Endothelial cell of umbilical vein (primary cell): Measurements from ENCODE around the gene CFL1. TPM values are rescaled to one million over a fixed set of nuclear protein-coding genes. Genes with fewer than 3 reads are reported as not detected.

ENCODE experiments used
- BruUV-seq: library from RNA; stranded (reverse); fragments of 400-500 nt; replicated peaks from 2 replicates; lab custom pipeline; 2021; lab: Mats Ljungman, UMichigan
- CTCF ChIA-PET: fragments of 300-600, 350-600 bp; sonication (Branson Sonifier 250); formaldehyde crosslinking; loops from one replicate; lab custom pipeline; 2021; ENCODE audit warnings: antibody characterized with exemption, inconsistent platforms; lab: Charles Lee
- POLR2A ChIA-PET: fragments of 300-600, 350-600 bp; sonication (Branson Sonifier 250); formaldehyde crosslinking; loops from one replicate; lab custom pipeline; 2021; ENCODE audit warnings: antibody characterized with exemption, inconsistent platforms; lab: Charles Lee
- DNase-seq: peaks from one replicate; pipeline ENCODE4 v3.0.0-alpha.2; 2011; ENCODE audit warnings: low read depth, low spot score
- FAIRE-seq: peaks from 2 replicates; lab custom pipeline; 2011; peaks lifted over from hg19 to GRCh38; lab: Jason Lieb, UNC
- H2AFZ ChIP-seq: 2 replicates; pipeline ENCODE4 v1.6.0; 2012; ENCODE audit warnings: low read depth, low read length, control low read depth, inconsistent platforms
- H3K27ac ChIP-seq: 2 replicates; pipeline ENCODE4 v1.5.1; 2011; ENCODE audit warnings: low read depth, mild to moderate bottlenecking, control low read depth, low read length, moderate library complexity; ENCODE audit not compliant: insufficient read depth
- H3K27me3 ChIP-seq, 2 experiments: 2 replicates each; pipeline versions ENCODE4 v1.6.0 to v1.6.1; 2011; ENCODE audit warnings: low read length in 2 of 2, mixed read lengths in 1 of 2; ENCODE audit not compliant: control insufficient read depth in 2 of 2, insufficient read depth in 2 of 2
- H3K36me3 ChIP-seq, 2 experiments: 2 replicates in 1 of 2; 3 replicates in 1 of 2; pipeline ENCODE4 v1.5.1; 2011; ENCODE audit warnings: low read length in 2 of 2, mild to moderate bottlenecking in 1 of 2, moderate library complexity in 1 of 2; ENCODE audit not compliant: control insufficient read depth in 2 of 2, insufficient read depth in 2 of 2; ENCODE audit errors: extremely low read depth in 1 of 2
- H3K4me1 ChIP-seq: 3 replicates; pipeline ENCODE4 v1.5.1; 2011; ENCODE audit warnings: mild to moderate bottlenecking, low read length; ENCODE audit not compliant: control insufficient read depth, insufficient read depth; ENCODE audit errors: extremely low read depth
- H3K4me2 ChIP-seq: 2 replicates; pipeline ENCODE4 v1.6.1; 2011; ENCODE audit warnings: low read length, control low read depth, mixed read lengths; ENCODE audit not compliant: insufficient read depth
- H3K4me3 ChIP-seq, 3 experiments: fragments of 200-600 bp in 1 of 3; sonication (generic), shearing (Covaris generic) in 1 of 3; replicated peaks in 1 of 3; 2 replicates each; pipeline ENCODE4 v1.5.1; 2011 to 2016; ENCODE audit warnings: control low read depth in 3 of 3, low read length in 3 of 3, mild to moderate bottlenecking in 2 of 3, inconsistent platforms in 1 of 3, low read depth in 1 of 3, moderate library complexity in 1 of 3; ENCODE audit not compliant: insufficient read depth in 1 of 3
- H3K79me2 ChIP-seq: 2 replicates; pipeline ENCODE4 v1.6.0; 2012; ENCODE audit warnings: low read length, inconsistent platforms; ENCODE audit not compliant: control insufficient read depth, insufficient read depth
- H3K9ac ChIP-seq: replicated peaks from 2 replicates; pipeline ENCODE3; 2011; ENCODE audit warnings: low read length, control low read depth; ENCODE audit not compliant: insufficient read depth; ENCODE audit errors: extremely low read depth
- H3K9me1 ChIP-seq: replicated peaks from 3 replicates; pipeline ENCODE4 v1.6.0; 2011; ENCODE audit warnings: mild to moderate bottlenecking, low read length; ENCODE audit not compliant: control insufficient read depth, insufficient read depth; ENCODE audit errors: extremely low read depth
- H3K9me3 ChIP-seq: replicated peaks from 2 replicates; pipeline ENCODE4 v1.5.1; 2012; ENCODE audit warnings: low read length, inconsistent platforms; ENCODE audit not compliant: control insufficient read depth, insufficient read depth
- H4K20me1 ChIP-seq: replicated peaks from 2 replicates; pipeline ENCODE3; 2011; ENCODE audit warnings: mild to moderate bottlenecking, low read length; ENCODE audit not compliant: control insufficient read depth, insufficient read depth; ENCODE audit errors: extremely low read depth
- CTCF ChIP-seq, 2 donors: IDR thresholded peaks; 1 replicate in 1 of 2; 2 replicates in 1 of 2; pipeline ENCODE4 v1.5.1; 2011; ENCODE audit warnings: low read length in 2 of 2, mild to moderate bottlenecking in 2 of 2, moderate library complexity in 2 of 2, control low read depth in 1 of 2, inconsistent platforms in 1 of 2, low read depth in 1 of 2; ENCODE audit not compliant: insufficient read depth in 1 of 2; ENCODE audit errors: extremely low read depth in 1 of 2
- EZH2 ChIP-seq: IDR thresholded peaks from 2 replicates; pipeline ENCODE4 v1.6.1; 2012; ENCODE audit warnings: borderline replicate concordance, low read depth, mild to moderate bottlenecking, moderate library complexity, low read length, inconsistent platforms; ENCODE audit not compliant: severe bottlenecking
- FOS ChIP-seq: IDR thresholded peaks from 2 replicates; pipeline ENCODE4 v1.6.1; 2011; ENCODE audit warnings: mild to moderate bottlenecking, low read length, moderate library complexity, borderline replicate concordance; ENCODE audit not compliant: insufficient read depth
- GATA2 ChIP-seq: IDR thresholded peaks from 2 replicates; pipeline ENCODE4 v1.7.0; 2011; ENCODE audit warnings: low read depth, mild to moderate bottlenecking, moderate library complexity, mixed read lengths, low read length; ENCODE audit not compliant: insufficient read length, insufficient read depth
- JUN ChIP-seq: IDR thresholded peaks from 2 replicates; pipeline ENCODE4 v1.6.1; 2011; ENCODE audit warnings: borderline replicate concordance, low read depth; ENCODE audit not compliant: insufficient read length, insufficient read depth
- MAX ChIP-seq: IDR thresholded peaks from 2 replicates; pipeline ENCODE4 v1.6.1; 2011; ENCODE audit not compliant: insufficient read depth, insufficient read length
- MYC ChIP-seq: IDR thresholded peaks from one replicate; pipeline ENCODE4 v1.6.1; 2011; ENCODE audit warnings: mild to moderate bottlenecking, low read depth, low read length
- POLR2A ChIP-seq: IDR thresholded peaks from 2 replicates; pipeline ENCODE4 v1.6.1; 2012; ENCODE audit warnings: low read depth, mild to moderate bottlenecking, control low read depth, low read length
- POLR2AphosphoS5 ChIP-seq: IDR thresholded peaks from 2 replicates; pipeline ENCODE4 v1.6.1; 2012; ENCODE audit warnings: low read depth, mild to moderate bottlenecking, control low read depth, low read length, moderate library complexity; ENCODE audit not compliant: insufficient read depth
- dilution Hi-C: fragments of 300-500 bp; cut with MboI; formaldehyde crosslinking; loops from one replicate; pipeline ENCODE4 v1.15.0; 2019; ENCODE audit warnings: low sequenced_read_pairs; ENCODE audit not compliant: extremely low pct_ligation_motif_present
- intact Hi-C: fragments of 100-400 bp; cut with micrococcal nuclease; formaldehyde crosslinking; loops from one replicate; pipeline ENCODE4 v1.10.0; 2022
- polyA plus RNA-seq, 4 experiments: library from polyadenylated mRNA; depleted of rRNA in 3 of 4; stranded (reverse) in 3 of 4; unstranded in 1 of 4; fragments of >200 nt; gene quantifications; 2 replicates each; pipeline versions ENCODE4 v1.2.1 to v1.2.3, GENCODE V29; 2011 to 2012; ENCODE audit warnings: missing spikeins in 1 of 4
- total RNA-seq: library from RNA; stranded (reverse); gene quantifications from 2 replicates; pipeline ENCODE4 v1.2.3, GENCODE V29; 2021

Gene CFL1
- total and polyA plus RNA-seq, 2 donors (not counting 3 experiments of a cell fraction or from before 2014, with no cell fraction given): 1,844 to 2,403 TPM

- CTCF ChIA-PET: interaction anchor here (2.8 to 4.8 kb wide), 3 partner anchors 10 to 28 kb away, joined by 51 to 73 read pairs (median 57); partner anchors contain the start of genes CCDC85B, EFEMP2 and FIBP
- Histone ChIP-seq H3K4me2 (peak overlapping the region; percentile 55), H3K4me3 (peak overlapping the region; percentile 36 to 76 (median 71)), H3K9me1 (no peaks in the 10 kb centered on the region), H3K79me2 (peaks cover 46% of the 10 kb centered on the region), H4K20me1 (peaks cover 1% of the 10 kb centered on the region), H3K36me3 (peaks cover 10 to 32% of the 10 kb centered on the region in 2 experiments), H3K27me3 (no peaks in the 10 kb centered on the region), H3K4me1 (peaks cover 28% of the 10 kb centered on the region), H3K9ac (peak overlapping the region; percentile 75), H2AFZ (no peak overlapping the region), H3K9me3 (no peaks in the 10 kb centered on the region), H3K27ac (no peak overlapping the region)
- FAIRE-seq (no peak), DNase-seq (no peak)
- POLR2A ChIA-PET: interaction anchor here (2.5 to 5.4 kb wide), 2 partner anchors 10 to 28 kb away, joined by 19 to 67 read pairs; partner anchors contain the start of genes CCDC85B and FIBP
- no TSS peak for BruUV-seq
- TF ChIP-seq GATA2 (no peak), POLR2A (no peak), FOS (no peak), JUN (no peak), CTCF (IDR thresholded peaks at IDR 0.05; ENCODE audit: extremely low read depth in 1 of 2, insufficient read depth in 1 of 2, low read depth in 1 of 2, low read length in 2 of 2) (no peak), MYC (no peak), POLR2AphosphoS5 (no peak), EZH2 (no peak), MAX (no peak)
- dilution Hi-C loops (no loop called here), intact Hi-C loops (no loop called here)
Observed at GRCh38 chr11:65861533-65862183, 3.7 kb upstream of the CFL1 start.
